HUES48 (cell line): ENCODE data around the gene TEX53.
A peak's percentile ranks its signal among the peaks of the same experiment; 100 is the strongest.

Experiments
- H3K27ac ChIP-seq: one replicate; pipeline ENCODE4 v1.7.0; 2013; ENCODE audit warnings: low read depth, low read length, inconsistent platforms
- H3K27me3 ChIP-seq: 2 replicates; pipeline ENCODE4 v1.6.1; 2013; ENCODE audit warnings: mild to moderate bottlenecking, low read length; ENCODE audit not compliant: control insufficient read depth, insufficient read depth
- H3K36me3 ChIP-seq: 2 replicates; pipeline ENCODE4 v1.6.1; 2013; ENCODE audit warnings: low read length; ENCODE audit not compliant: control insufficient read depth, insufficient read depth
- H3K4me1 ChIP-seq: 2 replicates; pipeline ENCODE4 v1.6.1; 2013; ENCODE audit warnings: mild to moderate bottlenecking, low read length; ENCODE audit not compliant: control insufficient read depth, insufficient read depth
- H3K4me3 ChIP-seq: 2 replicates; pipeline ENCODE4 v1.5.1; 2013; ENCODE audit warnings: mild to moderate bottlenecking, low read depth, low read length
- H3K9ac ChIP-seq: 2 replicates; pipeline ENCODE4 v1.6.1; 2013; ENCODE audit warnings: mild to moderate bottlenecking, low read depth, low read length, moderate library complexity
- H3K9me3 ChIP-seq: 2 replicates; pipeline ENCODE4 v1.6.1; 2013; ENCODE audit warnings: low read length; ENCODE audit not compliant: control insufficient read depth, insufficient read depth

Gene TEX53

DNA sequence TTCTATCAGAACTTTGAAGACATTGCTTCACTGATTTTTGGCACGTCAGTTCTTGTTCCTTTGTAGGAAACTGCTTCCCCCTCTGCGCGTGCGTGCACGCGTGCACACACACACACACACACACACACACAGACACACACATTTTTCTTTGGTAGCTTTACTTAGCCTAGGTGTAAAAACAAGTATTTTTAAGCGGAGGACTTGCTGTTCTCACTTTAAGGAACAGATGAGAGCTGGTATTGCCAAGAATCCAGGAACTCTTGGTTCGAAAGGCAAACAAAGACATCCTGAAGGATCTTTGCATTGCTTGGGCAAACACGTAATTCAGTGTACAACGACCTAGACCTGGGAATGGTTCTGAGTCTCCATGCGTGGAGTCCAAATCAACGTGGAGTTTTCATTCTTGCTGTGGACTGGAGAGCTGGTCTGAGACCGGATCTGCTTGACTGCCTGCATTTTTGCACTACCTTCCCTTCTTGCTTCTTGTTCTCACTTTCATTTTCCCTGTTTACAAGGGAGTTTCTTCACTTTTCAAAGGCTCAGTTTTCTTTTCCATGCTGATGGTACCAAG lies 38.3 kb downstream of the TEX53 start:
- Histone ChIP-seq H3K36me3 (no peaks in the 10 kb centered on the region), H3K4me3 (no peak overlapping the region), H3K9ac (no peak overlapping the region), H3K4me1 (no peaks in the 10 kb centered on the region), H3K9me3 (no peaks in the 10 kb centered on the region), H3K27me3 (no peaks in the 10 kb centered on the region), H3K27ac (no peak overlapping the region)

DNA sequence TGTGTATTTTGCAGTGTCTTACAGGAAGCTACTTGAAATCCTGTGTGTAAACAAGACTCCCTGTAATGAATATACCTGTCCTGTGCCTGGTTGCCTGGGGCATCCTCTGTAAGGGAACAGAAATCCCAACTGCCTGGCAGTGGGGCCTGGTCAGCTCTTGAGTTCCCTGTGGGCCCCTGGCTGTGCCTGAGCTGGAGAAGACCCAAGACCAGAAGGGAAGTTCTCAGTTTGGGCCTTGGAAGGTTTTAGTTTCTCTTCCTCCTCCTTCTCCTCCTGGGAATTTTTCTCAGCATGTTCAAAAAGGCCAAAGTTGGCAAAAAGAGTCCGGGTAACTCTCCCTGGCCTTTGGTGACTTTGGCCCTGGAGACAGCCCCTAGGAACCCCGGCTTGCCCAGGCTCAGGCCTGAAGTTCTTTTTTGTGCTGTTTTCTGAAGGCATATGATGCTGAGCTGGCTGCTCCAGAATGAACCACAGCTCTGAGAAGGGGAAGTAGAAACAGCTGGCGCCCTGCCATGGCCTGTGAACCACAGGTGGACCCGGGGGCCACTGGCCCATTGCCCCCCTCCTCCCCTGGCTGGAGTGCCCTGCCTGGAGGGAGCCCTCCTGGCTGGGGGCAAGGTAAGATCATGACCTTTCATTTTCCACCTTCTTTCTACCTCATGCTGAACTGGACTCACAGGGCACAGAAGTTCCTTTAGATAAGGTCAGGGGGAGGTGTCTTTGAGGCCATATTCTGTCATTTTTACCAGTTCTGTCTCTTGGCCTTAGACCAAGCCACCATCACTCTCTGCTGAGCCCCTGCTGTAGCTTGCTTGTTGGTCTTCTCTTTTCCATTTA lies 40.7 kb downstream of the TEX53 start:
- Histone ChIP-seq H3K9me3 (no peaks in the 10 kb centered on the region), H3K9ac (no peak overlapping the region), H3K4me1 (peaks cover 10% of the 10 kb centered on the region), H3K36me3 (no peaks in the 10 kb centered on the region), H3K27ac (no peak overlapping the region), H3K27me3 (no peaks in the 10 kb centered on the region), H3K4me3 (no peak overlapping the region)

DNA sequence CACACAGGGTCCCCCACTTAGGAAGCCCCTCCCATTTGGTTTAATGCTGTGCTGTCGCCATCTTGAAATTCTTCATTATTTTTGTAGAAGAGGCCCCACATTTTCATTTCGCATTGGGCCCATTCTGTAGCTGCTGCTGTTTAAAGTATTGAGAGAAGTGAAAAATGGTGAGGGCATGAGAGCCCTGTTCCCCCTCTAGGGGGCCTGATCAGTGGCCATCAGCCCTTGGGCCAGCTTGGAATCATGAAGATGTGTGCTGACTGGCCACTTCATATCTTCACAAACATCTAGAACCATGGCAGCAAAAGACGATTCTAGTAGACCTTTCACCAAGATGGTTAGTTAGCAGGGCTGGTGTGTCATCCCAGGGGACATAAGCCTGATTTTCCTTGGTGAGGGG lies 43.2 kb downstream of the TEX53 start:
- no peak overlapping the region for H3K27ac ChIP-seq
- peaks cover 10% of the 10 kb centered on the region for H3K4me1 ChIP-seq

DNA sequence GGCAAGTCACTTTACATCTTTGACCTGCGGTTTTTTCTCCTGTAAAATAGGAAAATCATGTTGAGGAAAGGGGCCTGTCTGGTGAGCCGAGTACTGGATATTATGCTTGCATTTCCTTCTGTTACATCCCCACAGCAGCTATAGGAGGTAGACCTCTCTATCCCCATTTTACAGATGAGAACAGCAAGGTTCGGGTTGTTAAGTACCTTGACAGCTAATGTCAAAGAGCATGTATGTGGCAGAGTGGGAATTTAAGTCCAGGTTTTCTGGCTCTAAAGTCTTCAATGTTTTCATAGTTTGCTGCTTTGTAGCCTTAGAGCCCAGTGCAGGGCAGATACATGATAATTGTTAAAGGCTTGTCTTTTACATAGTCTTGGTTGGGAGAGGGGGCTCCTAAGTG lies 43.7 kb downstream of the TEX53 start:
- no peak overlapping the region for H3K9ac ChIP-seq
- H3K9me3 ChIP-seq: no peaks in the 10 kb centered on the region
- no peak overlapping the region for H3K4me3 ChIP-seq
- H3K27ac ChIP-seq: no peak overlapping the region
- peaks cover 8% of the 10 kb centered on the region for H3K27me3 ChIP-seq
- no peaks in the 10 kb centered on the region for H3K36me3 ChIP-seq
- peaks cover 10% of the 10 kb centered on the region for H3K4me1 ChIP-seq

More for the DNA sequence above, 43.2 kb downstream of the TEX53 start:
- Histone ChIP-seq H3K4me3 (no peak overlapping the region), H3K9ac (no peak overlapping the region), H3K36me3 (no peaks in the 10 kb centered on the region), H3K9me3 (no peaks in the 10 kb centered on the region), H3K27me3 (peaks cover 8% of the 10 kb centered on the region)

DNA sequence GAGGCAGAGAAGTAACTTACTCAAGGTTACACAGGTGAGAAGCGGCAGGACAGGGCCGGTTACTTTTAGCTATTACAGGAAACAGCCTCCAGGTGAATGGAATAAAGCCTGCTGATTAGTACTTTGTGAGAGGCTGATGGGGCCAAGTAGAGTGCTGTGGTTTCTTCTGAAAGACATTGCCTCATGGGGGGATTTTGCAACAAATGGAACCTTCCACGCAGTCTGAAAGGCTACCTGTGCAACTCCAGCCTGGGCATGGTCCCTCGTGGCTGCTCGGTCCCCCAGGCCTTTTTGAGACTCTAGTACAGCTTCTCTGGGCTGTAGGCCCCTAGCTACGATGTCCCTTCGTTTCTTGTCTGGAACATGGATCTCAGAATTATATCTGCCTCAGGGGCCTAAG lies 44.5 kb downstream of the TEX53 start:
- H3K9me3 ChIP-seq: no peaks in the 10 kb centered on the region
- H3K4me3 ChIP-seq: no peak overlapping the region
- no peak overlapping the region for H3K27ac ChIP-seq
- H3K9ac ChIP-seq: no peak overlapping the region
- H3K4me1 ChIP-seq: peaks cover 10% of the 10 kb centered on the region
- H3K27me3 ChIP-seq: peaks cover 8% of the 10 kb centered on the region
- H3K36me3 ChIP-seq: no peaks in the 10 kb centered on the region

DNA sequence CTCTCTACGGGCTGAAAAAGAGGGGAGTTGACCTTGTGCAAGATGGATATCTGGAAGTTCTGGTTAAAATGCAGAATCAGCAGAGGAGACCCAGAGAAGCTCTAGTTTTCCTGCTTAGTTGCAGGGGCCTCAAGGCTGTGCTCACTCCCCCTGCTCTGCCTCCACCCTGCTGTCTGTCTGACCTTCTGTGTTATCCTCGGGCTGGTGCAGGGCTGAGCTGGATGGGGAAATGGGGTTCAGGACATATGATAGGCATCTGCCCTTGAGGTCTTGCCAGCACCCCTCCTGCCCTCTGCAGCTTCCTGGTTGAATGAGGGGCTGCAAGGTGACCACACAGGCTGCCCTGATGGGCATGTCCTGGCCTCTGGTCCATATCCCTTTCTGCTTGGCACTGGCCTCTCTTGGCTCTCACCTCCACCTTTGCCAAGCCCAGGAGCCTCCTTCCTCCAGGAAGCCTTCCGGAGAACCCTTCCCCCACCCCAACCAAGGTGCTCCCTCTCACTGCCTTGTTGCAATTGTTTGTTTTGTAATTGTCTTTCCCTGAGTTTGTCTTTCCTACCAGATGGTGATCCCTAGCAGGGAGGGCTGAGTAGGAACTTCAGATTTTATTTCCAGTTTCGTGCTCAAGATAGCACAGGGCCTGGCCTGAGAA lies 45.2 kb downstream of the TEX53 start:
- peaks cover 8% of the 10 kb centered on the region for H3K27me3 ChIP-seq
- H3K4me3 ChIP-seq: peak overlapping the region; percentile 72; the same call in 1 of the 2 replicates
- H3K4me1 ChIP-seq: peaks cover 10% of the 10 kb centered on the region
- no peaks in the 10 kb centered on the region for H3K9me3 ChIP-seq
- H3K27ac ChIP-seq: no peak overlapping the region
- H3K9ac ChIP-seq: no peak overlapping the region; the same call in 1 of the 2 replicates
- no peaks in the 10 kb centered on the region for H3K36me3 ChIP-seq

DNA sequence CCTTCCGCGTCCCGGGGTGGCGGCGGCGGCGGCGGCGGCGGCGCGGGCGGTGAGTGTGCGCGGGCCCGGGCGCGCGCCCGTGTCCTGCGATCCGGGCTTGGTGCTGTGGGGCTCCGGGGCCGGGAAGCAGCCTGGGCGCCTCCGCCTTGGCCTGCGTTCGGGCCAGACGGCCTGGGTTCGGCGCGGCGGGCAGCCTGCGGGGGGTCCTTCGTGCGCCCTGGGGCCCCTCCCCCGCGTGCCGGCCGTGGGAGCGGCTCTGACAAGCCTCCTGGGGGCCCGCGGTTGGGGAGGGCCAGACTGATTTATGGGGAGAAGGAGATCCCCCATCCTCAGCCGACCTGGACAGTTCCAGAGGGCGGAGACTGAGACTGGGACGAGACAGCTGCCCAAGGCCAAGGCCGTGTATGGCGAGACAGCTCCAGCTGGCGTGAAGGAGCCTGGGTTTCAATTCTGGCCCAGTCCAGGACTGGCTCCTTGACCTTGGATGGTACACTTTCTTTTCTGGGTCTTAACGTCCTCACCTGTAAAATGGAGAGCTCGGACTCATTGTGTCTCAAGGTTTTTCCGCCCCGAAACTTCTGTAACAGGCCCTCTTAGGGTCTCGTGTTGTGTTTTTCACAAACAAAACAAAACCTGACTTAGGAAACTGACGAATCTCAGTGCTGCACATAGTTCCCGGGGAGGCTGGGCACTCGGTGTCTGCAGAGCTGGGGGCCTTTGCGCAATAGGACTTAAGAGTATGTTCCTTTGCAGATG lies 45.9 kb downstream of the TEX53 start:
- H3K9me3 ChIP-seq: no peaks in the 10 kb centered on the region
- H3K27ac ChIP-seq: no peak overlapping the region
- peak overlapping the region; percentile 72 for H3K4me3 ChIP-seq
- H3K9ac ChIP-seq: peak overlapping the region; percentile 71
- H3K36me3 ChIP-seq: no peaks in the 10 kb centered on the region
- H3K4me1 ChIP-seq: peaks cover 10% of the 10 kb centered on the region
- H3K27me3 ChIP-seq: peaks cover 8% of the 10 kb centered on the region

DNA sequence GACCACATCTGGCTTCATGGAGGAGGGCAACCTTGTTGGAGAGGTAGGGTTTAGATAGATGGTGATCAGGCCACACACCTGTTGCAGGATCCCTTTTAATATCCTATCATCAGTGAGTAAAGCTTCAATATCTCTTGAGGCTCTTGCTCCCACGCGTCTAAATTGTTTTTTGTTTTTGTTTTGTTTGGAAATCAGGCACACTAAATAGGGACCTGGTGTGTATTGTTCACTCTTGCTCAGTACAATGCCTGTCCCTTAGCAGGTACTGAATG lies 49.1 kb downstream of the TEX53 start:
- H3K27ac ChIP-seq: no peak overlapping the region

DNA sequence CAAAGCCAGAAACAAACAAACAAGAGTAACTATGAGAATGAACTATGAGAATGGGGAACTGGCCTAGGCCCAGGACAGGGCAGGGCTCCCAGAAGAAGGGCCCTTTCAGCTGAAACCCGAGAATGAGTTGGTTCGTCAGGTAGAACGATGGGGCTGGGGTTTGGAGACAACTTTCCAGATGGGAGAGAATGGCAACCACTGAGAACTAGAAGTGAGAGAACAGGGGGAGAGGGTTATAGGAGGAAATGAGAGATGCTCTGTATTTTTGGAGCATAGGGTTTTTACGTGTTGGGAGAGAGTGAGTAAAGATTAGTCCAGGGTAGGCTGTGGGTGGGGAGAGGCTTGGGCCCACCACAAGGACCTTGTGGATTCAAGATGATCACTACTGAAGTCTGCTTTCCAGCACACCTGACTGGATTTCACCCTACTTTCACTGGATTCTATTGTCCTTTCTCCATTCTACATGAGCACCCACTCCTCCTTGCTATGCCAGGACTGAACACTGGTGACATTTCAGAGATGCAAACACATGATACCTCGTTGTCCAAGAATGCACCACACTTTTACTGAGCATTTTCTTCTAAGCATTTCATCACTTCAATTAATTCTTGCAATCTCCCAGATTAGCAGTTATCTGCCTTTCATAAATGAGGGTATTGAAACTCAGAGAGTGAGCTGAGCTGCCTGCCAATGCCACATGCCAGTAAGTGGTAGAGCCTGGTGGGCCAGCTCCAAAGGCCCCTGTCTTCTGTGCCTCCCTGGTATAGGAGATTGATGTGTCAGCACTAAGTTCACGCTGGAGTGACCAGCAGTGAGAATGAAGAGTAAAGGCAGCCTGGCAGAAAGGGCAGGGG lies 49.7 kb downstream of the TEX53 start:
- Histone ChIP-seq H3K4me1 (peaks cover 10% of the 10 kb centered on the region), H3K36me3 (no peaks in the 10 kb centered on the region), H3K27me3 (peaks cover 8% of the 10 kb centered on the region), H3K9me3 (no peaks in the 10 kb centered on the region), H3K9ac (no peak overlapping the region), H3K4me3 (no peak overlapping the region), H3K27ac (no peak overlapping the region)

More for the DNA sequence above, 49.1 kb downstream of the TEX53 start:
- Histone ChIP-seq H3K27me3 (peaks cover 8% of the 10 kb centered on the region), H3K9me3 (no peaks in the 10 kb centered on the region), H3K9ac (no peak overlapping the region), H3K36me3 (no peaks in the 10 kb centered on the region), H3K4me1 (peaks cover 10% of the 10 kb centered on the region), H3K4me3 (no peak overlapping the region)

DNA sequence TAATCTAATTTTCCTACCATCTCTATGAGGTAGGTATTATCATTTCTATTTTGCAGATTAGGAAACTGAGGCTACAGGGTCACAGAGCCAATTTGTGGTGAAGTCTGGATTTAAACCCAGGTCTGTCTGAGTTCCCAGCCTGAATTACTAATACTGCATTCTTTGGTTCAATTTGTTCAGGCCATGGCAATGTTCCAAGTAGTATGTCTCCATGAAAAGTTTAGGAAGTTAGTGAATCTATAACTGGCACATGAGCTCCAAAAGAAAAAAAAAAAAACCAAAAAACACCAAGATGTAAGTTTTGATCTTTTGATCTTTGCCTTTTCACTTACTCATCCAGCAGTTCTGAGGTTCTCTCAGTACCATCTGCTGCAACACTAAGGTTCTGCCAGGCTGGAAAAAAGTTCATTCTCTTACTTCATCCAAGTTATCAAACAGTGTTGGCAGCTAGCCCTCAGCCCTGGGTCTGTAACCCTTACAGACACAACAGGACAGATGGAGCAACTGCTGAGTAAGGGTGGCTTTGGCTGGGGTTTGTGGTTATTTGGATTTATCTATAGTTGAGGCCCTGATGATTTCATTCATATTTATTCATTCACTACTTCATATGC lies 50.9 kb downstream of the TEX53 start:
- H3K27ac ChIP-seq: no peak overlapping the region
- H3K4me3 ChIP-seq: no peak overlapping the region
- no peaks in the 10 kb centered on the region for H3K36me3 ChIP-seq
- no peaks in the 10 kb centered on the region for H3K9me3 ChIP-seq
- no peak overlapping the region for H3K9ac ChIP-seq
- H3K27me3 ChIP-seq: peaks cover 8% of the 10 kb centered on the region
- no peaks in the 10 kb centered on the region; the same call in 1 of the 2 replicates for H3K4me1 ChIP-seq
